ENCODE data around the gene RIT2.

GRCh38 chr18:42929857-42930256 is 185.6 kb downstream of the RIT2 start:
- TF ChIP-seq MAX (IDR thresholded peaks at IDR 0.05) (no peak), TAF1 (IDR thresholded peaks at IDR 0.05; ENCODE audit: low read depth) (no peak)
